ENCODE data around the gene BEGAIN.

DNA sequence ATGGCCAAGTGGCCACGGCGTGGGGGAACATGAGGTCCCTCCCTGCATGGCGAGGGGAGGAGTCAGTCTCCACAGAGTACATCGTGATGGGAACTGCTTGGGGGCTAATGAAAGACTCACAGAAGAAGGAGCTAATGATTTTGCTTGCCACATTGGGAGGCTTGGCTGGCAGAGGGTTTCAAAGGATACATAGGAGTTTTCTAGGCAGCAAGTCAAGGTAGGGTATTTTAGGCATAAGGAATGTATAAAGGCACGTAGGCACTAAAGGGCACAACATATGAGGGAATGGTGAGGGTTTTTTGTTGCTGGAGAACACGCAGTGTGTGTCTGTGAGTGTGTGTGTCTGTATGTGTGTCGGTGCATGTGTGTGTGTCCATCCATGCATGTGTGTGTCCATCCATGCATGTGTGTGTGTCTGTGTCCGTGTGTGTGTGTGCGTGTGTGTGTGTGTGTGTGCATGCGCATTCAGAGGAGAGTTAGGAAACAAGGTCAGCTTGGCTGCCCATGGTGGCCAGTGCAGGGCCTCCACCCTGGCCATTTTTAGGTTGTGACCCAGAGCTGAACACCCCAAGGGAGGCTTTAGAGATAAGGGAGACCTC is 84.5 kb downstream of the BEGAIN start:
- TF ChIP-seq, protein P1, sequence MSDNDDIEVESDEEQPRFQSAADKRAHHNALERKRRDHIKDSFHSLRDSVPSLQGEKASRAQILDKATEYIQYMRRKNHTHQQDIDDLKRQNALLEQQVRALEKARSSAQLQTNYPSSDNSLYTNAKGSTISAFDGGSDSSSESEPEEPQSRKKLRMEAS (IDR thresholded peaks at IDR 0.05; ENCODE audit: low read depth, low read length), result no peak
- TF ChIP-seq, protein P2, sequence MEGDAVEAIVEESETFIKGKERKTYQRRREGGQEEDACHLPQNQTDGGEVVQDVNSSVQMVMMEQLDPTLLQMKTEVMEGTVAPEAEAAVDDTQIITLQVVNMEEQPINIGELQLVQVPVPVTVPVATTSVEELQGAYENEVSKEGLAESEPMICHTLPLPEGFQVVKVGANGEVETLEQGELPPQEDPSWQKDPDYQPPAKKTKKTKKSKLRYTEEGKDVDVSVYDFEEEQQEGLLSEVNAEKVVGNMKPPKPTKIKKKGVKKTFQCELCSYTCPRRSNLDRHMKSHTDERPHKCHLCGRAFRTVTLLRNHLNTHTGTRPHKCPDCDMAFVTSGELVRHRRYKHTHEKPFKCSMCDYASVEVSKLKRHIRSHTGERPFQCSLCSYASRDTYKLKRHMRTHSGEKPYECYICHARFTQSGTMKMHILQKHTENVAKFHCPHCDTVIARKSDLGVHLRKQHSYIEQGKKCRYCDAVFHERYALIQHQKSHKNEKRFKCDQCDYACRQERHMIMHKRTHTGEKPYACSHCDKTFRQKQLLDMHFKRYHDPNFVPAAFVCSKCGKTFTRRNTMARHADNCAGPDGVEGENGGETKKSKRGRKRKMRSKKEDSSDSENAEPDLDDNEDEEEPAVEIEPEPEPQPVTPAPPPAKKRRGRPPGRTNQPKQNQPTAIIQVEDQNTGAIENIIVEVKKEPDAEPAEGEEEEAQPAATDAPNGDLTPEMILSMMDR (IDR thresholded peaks at IDR 0.05; ENCODE audit: low read depth, low read length), result no peak
- TF ChIP-seq POLR2A (IDR thresholded peaks at IDR 0.05; ENCODE audit: extremely low read depth, insufficient read length) (no peak), MYC (IDR thresholded peaks at IDR 0.05; ENCODE audit: low read depth, low read length) (no peak)

All from NB4 (cell line).